ENCODE results near the gene TNIP1.

TNIP1 gene

DNA sequence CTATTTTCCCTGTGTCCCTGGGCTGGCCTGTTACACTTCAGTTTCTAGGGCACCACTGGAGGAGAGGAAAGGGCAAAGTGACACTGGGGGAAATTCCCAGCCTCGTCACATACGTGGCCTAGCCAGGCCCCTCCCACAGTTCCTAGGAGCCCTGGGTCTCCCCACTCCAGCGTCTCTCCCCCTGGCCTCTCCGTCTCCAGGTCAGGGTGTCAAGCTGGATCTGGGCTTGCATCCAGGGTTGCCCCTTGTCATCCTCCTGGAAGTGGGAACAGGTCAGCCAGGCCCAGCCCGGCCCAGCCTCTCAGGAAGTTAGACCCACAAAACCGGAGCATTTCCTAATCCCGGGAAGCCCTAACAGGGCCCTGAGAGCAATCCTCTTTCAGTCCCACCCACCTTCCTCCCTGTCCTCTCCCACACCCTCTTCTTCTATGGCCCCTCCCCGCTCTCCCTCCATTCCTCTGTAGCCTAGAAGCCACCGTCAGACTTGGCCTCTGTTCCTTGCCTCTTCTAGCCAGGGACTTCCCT, 4.7 kb upstream of the TNIP1 start:
- no peak for DNase-seq (ENCODE audit: extremely low read depth in 1 of 2, low read depth in 1 of 2)

DNA sequence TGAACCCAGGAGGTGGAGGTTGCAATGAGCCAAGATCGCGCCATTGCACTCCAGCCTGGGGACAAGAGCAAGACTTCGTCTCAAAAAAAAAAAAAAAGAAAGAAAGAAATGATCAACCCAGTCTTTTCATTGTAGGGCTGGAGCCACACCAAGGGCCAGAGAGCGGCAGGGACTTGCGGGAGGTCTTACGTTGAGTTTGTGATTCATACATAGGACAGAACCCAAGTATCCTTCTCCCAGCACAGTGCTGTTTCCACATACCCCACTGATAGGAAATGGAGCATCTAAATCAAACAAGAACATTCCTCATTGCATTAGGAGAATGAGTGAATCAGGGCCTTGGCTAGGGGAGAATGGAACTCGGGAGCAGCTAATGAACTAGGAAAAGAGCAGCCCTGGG, 3.5 kb upstream of the TNIP1 start:
- no peak for DNase-seq (ENCODE audit: extremely low read depth in 1 of 2, low read depth in 1 of 2)

DNA sequence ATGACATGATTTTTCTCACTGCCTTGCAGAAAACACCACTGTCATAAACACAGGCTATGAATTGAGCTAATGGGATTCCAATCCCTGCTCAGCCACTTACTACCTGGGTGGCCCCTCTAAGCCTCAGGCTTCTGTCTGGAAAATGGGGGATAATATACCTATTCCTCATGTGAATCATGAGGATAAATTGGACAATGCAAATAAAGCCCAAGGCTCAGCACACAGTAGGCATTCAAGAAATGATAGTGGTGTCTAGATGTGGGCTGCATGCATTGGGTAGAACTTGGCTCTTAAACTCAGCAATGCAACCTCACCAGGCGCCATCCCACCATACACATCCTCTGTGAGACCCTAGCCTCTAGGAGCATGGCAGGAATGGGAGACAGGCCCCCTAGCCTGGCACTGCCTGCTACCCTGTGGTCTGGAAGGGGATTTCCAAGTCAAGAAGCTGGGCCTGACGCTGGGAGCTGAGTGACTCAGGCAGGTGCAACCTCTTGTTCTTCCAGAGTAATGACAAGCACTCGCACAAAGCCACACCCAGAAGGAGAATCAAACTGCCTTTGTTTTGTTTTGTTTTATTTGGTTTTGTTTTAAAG, 2.3 kb upstream of the TNIP1 start:
- DNase-seq (ENCODE audit: extremely low read depth in 1 of 2, low read depth in 1 of 2) = no peak

DNA sequence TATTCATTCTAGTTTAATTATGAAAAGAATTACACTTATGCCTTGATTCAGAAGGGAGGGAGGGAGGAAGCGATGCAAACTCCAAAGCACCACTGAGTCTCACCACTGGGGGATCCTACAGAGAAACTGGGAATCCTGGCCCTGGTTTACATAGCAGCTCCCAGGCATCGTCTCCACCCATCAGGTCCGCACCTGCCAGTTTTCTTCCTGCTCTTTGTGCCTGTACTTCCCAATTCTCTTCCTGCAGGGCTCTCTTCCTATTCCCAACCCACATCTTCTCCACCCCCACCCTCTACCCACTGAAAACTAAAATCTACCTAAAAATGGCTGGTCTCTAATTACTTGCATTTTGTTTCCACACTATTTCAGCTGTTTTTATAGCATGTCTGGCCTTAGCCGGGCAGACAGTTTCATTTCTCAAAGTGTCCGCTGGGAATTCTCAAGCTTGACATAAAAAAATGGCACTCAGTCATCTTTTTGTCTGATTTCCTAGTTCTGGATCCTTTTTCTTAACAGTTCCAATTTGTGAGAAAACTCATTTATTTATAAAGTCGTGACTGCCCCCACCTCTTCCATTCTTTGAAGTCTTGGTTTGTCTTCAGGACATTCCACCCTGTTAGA, 1.6 kb upstream of the TNIP1 start:
- DNase-seq (ENCODE audit: extremely low read depth in 1 of 2, low read depth in 1 of 2) = no peak

DNA sequence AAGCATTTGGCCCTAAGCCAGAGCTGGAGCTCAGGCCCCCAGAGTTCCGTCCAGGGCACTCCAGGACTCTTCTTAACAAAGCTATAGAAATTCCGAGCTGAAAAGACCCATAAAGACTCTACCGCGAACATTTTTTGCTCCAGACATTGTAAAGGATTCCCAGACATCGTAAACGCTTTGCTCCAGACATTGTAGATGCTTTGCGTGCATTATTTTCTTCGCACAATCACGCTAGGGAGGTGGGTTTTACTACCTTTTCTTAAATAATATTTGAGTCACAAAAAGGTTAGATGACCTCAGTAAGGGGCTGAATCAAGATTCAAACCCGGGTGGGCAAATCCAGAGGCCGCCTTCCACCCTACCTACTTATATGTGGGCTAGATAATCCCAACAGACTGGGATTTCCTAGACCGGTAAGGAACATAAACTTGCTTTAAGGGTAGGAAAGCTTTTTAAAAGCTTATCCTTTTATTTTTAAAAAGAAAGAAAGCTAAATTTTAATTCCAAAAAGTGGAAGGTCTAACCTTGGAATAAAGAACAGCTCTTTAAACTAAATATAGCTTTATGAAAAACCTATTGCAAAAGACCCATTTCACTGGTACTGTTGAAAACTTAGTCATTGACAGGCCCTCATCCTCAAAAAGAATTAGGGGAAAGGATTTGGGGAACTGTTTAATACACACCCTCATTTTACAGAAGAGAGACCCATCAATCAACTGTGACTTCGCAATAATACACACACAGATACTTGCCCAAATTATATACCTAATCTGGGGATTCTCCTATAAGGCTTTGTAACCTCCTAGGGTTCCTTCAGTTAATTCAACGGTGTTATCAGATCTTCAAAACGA, 822 bp upstream of the TNIP1 start:
- no peak for DNase-seq (ENCODE audit: extremely low read depth in 1 of 2, low read depth in 1 of 2)

DNA sequence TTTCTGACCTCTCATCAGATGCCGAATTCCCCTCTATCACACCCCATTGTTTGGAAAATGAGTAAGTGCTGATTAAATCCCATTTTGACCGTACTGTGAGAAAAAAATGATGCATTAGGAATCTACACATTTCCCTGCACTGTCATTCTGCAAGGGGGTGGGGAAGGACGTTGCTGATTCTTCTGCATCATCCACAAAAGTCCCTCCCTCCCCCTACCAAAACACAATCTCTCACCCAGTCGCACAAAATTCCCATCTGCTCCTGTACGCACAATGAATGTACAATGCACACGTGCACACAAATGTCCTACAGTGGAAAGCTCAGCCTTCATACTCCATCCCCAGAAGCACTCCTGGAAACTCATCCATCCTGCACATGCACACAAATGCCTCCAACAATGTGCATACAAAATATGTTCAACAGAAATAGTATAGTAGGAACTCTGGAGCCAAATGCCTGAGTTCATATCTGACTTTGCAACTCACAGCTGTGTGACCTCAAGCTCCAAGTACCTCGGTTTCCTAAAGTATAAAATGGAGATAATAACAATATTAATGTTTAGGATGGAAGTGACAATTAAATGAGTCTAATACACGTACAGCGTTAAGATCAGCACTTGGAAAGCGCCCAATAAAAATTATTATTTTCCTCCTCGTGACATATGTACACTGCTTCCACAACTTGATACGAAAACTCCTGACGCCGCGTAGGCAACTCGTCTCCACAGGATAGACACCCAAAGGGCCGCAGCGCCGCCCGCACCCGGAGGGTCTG, 809 bp downstream of the TNIP1 start:
- no peak for DNase-seq (ENCODE audit: extremely low read depth in 1 of 2, low read depth in 1 of 2)

DNA sequence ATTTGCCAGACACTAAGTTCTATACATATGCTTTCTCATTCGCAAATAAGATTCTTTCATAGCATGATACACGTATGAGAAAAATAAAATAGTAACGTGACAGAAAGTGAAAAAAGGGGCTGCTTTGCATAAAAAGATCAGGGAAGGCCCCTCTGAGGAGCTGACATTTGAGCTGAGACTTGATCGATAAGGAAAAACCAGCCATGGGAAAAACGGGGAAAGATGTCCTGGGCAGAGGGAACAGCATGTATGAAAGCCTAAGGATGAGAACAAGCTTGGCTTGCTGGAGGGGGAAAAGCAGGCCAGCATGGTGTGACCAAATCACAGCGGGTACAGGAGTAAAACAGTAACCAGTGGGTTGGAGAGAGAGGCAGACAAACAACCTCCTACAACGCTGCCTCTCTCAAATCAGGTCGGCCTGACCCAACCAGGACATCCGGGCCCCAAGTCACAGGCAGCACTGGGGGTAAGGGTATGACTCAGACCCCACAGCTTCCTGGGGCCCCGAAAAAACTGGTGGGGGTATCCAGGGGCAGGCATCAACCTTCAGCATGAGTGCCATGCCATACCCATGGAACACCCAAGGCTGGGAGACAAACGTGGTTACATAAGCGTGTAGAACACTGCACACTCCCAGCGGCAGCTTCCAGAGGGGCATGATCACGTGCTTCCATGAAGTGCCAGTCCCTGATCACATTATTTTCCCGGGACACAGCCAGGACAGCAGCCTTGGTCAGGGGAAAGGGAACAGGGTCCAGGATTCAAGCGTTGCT, 2.2 kb downstream of the TNIP1 start:
- DNase-seq (ENCODE audit: extremely low read depth in 1 of 2, low read depth in 1 of 2) = no peak

DNA sequence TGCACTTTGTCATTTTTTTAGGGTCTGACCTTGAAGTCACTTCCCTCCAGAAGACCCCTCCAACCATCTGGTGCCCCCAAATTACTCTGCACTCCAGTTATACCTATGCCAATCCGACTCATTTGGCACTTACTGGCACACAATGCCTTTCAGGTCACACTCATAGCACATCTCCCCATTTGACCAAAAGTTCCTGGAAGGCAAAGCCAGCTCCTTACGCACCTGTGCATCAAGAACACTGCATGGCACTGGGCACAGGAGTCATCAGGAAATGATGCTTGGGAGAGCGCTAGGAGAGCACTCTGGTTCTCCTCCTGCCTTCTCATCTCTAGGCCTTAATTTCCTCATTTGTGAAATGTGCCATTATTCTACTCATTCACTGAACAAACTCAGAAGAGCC, 2.9 kb downstream of the TNIP1 start:
- no peak for DNase-seq (ENCODE audit: extremely low read depth in 1 of 2, low read depth in 1 of 2)

DNA sequence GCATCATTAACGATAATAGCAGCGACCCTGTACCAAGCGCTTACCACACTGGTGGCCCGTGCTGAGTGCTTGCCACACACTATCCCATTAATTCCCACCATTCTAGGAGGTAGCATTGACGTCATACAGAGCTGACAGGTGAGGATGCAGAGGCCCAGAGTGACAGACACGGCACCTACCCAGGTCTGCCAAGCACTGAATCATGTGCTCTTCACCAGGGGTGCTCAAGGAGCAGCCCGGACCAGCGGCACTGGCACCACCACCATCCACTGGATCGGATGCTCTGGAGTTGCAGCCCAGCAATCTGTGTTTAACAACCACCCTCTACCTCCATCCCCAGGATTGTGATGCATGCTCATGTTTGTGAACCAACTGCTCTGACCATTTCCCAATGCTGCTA, 3.4 kb downstream of the TNIP1 start:
- DNase-seq (ENCODE audit: extremely low read depth in 1 of 2, low read depth in 1 of 2) = no peak

DNA sequence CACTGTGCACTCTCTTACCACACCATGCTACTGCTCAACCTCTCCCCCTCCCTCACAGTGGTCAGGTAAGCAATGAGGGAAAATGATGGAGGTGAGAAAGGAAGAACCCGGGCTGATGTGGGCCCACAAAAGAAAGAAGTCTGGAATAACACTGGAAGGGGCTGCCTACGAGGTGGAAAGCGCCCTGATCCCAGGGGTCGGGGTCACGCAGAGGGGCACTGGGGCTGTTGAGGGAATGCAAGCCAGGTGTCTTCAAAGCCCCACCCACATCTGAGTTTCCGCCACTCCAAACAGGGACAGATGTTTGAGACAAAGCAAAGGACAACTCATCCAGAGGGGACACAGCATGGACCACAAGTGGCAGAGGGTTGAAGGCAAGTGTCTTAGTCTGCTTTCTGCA, 4.2 kb downstream of the TNIP1 start:
- DNase-seq (ENCODE audit: extremely low read depth in 1 of 2, low read depth in 1 of 2) = no peak

DNA sequence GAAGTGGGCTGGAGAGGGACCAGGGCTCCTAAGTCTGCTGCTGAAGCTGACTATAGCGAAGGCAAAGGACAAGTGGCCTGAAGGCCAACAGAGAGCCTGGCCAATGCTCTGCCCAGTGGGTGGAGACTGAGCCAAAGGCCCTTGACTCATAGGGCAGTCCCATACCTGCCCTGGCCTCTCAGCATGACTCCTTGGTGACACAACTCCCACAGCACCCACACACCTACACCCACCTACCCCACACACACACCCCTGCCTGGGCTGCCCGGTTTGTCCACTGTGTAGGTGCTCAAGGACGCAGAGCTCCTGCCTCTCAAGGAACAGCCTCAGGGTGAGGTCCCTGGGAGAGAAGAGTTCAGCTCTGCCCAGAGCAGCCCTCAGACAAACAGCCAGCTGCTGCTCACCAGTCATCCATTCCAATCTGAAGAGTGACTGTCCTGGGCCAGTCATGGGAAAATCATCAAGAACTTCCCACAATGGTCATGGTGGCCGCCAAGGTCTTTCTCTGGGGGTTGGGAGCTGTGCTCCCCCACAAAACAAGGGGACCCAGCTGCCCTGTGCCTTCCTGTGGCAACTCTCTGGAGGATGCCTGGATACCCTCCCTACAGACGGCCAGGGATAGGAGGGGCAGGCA, 5.0 kb downstream of the TNIP1 start:
- DNase-seq (ENCODE audit: extremely low read depth in 1 of 2, low read depth in 1 of 2) = no peak

DNA sequence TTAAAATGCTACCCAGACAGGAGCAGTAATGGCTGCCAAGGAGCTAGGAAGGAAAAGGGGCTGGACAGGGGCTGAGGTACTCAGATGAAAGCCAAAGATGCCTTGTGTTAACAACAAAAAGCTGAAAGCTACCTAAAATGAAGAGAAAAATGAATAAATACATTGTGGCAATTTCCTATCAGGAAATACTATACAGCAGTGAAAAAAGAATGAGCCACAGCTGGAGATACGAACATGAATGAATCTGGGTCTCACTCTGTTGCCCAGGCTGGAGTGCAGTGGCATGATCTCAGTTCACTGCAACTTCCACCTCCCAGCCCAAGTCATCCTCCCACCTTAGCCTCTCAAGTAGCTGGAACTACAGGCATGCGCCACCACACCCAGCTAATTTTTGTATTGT, 6.3 kb downstream of the TNIP1 start:
- DNase-seq (ENCODE audit: extremely low read depth in 1 of 2, low read depth in 1 of 2) = no peak

DNA sequence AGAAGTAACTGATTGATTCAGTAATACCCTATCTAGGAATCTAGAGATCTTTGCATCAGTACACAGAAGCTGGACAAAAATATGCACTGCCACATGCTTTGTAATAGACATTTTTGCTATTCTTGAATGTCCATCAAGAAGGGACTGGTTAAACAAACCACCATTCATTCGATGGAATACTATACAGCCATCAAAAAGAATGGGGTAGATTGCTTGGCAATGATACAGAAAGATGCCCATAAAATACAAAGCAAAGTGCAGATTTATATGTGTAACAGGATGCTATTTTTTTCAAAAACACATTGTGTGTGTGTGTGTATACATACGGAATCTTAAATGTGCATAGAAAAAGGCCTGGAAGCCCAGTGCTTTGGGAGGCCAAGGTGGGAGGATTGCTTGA, 7.6 kb downstream of the TNIP1 start:
- no peak for DNase-seq (ENCODE audit: extremely low read depth in 1 of 2, low read depth in 1 of 2)

DNA sequence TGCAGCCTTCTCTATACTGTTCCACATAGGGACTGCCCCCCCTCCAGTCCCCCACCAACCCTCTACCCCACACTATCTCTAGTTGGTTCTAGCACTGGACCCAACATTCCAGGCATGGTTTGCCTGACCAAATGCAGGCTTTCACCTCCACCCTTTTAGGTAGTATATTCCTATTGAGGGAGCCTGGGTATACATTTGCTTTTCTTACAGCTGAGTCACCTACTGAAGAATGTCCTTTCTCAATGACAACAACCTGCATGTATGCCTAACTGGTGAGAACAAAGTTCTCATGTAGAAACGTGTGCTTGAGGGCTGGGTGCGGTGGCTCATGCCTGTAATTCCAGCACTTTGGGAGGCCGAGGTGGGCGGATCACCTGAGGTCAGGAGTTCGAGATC, 8.2 kb downstream of the TNIP1 start:
- DNase-seq (ENCODE audit: extremely low read depth in 1 of 2, low read depth in 1 of 2) = no peak

DNA sequence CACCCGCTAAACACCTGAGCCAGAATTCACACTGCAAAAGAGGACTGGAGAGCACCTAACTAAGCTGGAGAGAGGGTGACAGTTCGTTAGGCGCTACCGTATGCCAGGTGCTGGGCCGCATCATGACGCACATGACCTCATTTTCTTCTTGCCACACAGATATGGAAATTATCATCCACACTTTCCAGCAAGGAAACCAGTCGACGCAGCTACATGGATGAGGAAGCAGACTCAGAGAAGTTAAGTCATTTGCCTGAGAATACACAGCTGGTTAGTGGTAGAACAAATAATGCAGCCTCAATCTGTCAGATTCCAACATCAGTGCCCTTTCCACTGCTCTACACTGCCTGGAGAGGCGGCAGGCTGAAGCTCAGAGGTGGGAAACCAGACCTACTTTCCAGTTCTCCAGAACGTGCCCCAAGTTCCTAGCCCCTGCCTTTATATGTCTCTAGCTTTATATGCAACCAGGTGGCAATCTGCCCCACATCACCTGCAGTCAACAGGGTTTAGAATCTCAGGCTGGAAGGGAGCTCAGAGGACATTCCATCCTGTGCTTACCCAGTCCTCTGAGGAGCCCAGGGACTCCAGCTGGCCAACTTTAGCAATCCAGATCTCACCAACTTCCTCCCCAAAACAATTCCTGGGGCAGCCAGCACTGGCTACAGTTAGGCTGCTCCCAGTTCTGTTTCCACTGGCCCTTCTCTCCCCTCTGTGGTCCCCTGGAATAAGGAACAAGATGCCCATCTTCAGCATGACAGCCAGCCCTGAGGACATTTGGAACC, 8.8 kb downstream of the TNIP1 start:
- DNase-seq (ENCODE audit: extremely low read depth in 1 of 2, low read depth in 1 of 2) = no peak

DNA sequence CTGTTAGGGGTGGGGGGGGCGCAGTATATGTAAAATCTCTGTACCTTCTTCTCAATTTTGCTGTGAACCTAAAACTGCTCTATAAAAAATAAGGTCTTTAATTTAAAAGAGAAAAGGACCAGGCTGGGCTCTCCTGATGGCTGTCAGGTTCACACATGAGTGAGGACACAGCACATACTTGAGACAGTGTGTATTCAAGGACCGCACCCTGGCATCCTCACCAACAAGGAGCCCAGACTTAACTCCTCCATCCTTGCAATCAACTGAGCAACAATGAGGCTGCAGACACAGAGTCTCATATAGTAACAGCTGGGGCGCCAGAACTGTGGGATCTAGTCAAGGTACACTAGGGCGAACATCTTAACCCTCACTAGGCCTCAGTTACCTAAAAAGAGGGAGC, 9.8 kb downstream of the TNIP1 start:
- DNase-seq (ENCODE audit: extremely low read depth in 1 of 2, low read depth in 1 of 2) = no peak

DNA sequence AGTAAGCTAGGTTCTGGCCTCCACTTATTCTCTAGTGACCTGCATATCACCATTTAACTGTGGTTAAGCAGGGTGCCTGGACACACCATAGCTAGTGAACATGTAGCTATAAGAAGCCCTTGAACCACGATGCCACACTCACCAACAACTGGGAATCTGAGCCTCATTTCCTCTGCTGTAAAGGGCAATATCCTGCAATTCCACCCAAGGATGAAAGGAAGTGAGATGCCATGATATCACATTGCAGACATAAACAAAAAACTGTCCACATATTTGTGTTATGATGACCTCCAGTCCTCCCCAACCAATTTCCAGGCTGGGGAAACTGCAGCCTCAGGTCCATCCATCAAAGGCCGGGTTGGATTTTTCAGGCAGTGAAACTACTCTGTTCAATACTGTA, 10.4 kb downstream of the TNIP1 start:
- no peak for DNase-seq (ENCODE audit: extremely low read depth in 1 of 2, low read depth in 1 of 2)

DNA sequence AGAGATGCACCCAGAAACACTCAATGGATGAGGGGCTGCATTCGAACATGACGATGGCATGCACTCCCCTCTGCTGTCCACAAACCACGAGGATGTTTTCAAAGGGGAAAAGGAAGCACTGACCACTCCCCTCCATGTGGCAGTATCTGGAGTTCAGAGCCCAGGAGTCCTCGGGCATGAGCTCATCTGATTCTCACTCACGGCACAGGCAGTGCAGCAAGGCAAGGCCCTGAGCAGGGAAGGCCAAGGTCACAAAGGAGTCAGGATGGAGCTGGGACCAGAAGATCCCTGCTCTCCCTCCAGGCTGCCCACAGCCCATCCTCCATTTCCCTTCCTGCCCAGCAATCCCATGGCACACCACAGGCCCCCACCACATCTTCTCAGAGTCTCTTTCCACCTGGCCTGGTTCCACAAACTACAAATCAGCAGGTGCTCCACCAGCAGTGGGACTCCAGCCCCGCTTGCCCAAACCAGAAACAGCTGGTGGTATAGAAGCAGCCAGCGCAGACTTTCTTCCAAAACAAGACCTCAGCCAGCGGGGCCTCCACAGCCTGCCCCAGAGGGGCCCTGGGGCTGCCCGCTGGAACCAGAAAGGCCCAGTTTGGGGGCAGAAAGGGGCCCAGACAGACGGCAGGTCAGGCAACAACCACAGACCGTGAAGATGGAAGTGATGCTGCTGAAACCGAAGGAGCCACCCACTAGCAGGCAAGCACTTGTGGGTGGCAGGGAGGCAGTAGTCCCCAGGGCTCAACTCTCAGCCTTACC, 12.2 kb downstream of the TNIP1 start:
- no peak for DNase-seq (ENCODE audit: extremely low read depth in 1 of 2, low read depth in 1 of 2)

Data from activated CD8-positive, alpha-beta memory T cell treated with anti-CD3 and anti-CD28 coated beads for 1 hour (primary cell).